GM12872 (cell line): Measurements from ENCODE around the gene ARHGAP27.

Experiments
- CTCF ChIP-seq: IDR thresholded peaks from 3 replicates; pipeline ENCODE4 v1.5.1; 2011; ENCODE audit warnings: low read depth, mild to moderate bottlenecking, low read length, moderate library complexity; ENCODE audit not compliant: insufficient read depth

The ARHGAP27 gene

GRCh38 chr17:45364531-45365390 is 67.9 kb downstream of the ARHGAP27 start:
- no peak for TF ChIP-seq CTCF

GRCh38 chr17:45363498-45363897 is 69.2 kb downstream of the ARHGAP27 start:
- TF ChIP-seq CTCF = no peak

- no peak for TF ChIP-seq CTCF
Observed at GRCh38 chr17:45361976-45362375, 70.7 kb downstream of the ARHGAP27 start.

- TF ChIP-seq CTCF = no peak
Observed at GRCh38 chr17:45361451-45361850, 71.2 kb downstream of the ARHGAP27 start.

GRCh38 chr17:45357364-45357997 is 75.2 kb downstream of the ARHGAP27 start:
- no peak for TF ChIP-seq CTCF

- TF ChIP-seq CTCF = no peak
Observed at GRCh38 chr17:45355087-45355486, 77.6 kb downstream of the ARHGAP27 start.

- TF ChIP-seq CTCF = no peak
Observed at GRCh38 chr17:45353043-45353442, 79.6 kb downstream of the ARHGAP27 start.
